ENCODE results near the gene TNNT2.

TNNT2 gene

DNA sequence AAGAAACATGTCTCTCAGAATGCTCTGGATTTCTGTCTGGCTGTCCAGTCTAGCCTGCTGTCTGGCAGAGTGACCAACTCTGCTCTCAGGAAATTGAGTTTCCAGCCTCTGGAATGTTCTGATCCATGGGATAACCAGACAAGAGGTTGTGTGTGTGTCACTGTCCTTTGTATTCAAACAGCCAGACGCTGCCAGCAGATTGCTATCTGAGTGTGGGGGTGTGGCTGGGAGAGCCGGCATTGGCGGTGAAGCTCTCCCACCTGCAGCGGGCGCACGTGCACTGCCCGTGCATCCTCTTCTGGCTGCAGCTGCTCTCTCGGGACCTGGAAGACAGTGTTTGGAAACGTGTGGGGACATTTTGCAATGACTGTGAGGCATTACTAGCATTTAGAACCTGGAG is 68.1 kb downstream of the TNNT2 start:
- H3K9ac ChIP-seq (ENCODE audit: low read length): no peak overlapping the region
- no peaks in the 10 kb centered on the region for H3K79me2 ChIP-seq (ENCODE audit: low read length)
- peaks cover 69% of the 10 kb centered on the region for H3K27me3 ChIP-seq (ENCODE audit: low read depth, low read length)
- H3K4me1 ChIP-seq (ENCODE audit: low read length): no peaks in the 10 kb centered on the region
- H3K27ac ChIP-seq (ENCODE audit: low read length): no peak overlapping the region
- no peaks in the 10 kb centered on the region for H4K20me1 ChIP-seq (ENCODE audit: insufficient read depth, low read length)
- H2AFZ ChIP-seq (ENCODE audit: low read depth, low read length): no peak overlapping the region
- H3K4me3 ChIP-seq (ENCODE audit: low read length): no peak overlapping the region
- H3K36me3 ChIP-seq (replicated peaks; ENCODE audit: low read depth, low read length): no peaks in the 10 kb centered on the region
- TF ChIP-seq EZH2phosphoT487 (IDR thresholded peaks at IDR 0.05; ENCODE audit: low read depth): no peak
- TF ChIP-seq, protein P1, sequence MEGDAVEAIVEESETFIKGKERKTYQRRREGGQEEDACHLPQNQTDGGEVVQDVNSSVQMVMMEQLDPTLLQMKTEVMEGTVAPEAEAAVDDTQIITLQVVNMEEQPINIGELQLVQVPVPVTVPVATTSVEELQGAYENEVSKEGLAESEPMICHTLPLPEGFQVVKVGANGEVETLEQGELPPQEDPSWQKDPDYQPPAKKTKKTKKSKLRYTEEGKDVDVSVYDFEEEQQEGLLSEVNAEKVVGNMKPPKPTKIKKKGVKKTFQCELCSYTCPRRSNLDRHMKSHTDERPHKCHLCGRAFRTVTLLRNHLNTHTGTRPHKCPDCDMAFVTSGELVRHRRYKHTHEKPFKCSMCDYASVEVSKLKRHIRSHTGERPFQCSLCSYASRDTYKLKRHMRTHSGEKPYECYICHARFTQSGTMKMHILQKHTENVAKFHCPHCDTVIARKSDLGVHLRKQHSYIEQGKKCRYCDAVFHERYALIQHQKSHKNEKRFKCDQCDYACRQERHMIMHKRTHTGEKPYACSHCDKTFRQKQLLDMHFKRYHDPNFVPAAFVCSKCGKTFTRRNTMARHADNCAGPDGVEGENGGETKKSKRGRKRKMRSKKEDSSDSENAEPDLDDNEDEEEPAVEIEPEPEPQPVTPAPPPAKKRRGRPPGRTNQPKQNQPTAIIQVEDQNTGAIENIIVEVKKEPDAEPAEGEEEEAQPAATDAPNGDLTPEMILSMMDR (IDR thresholded peaks at IDR 0.05; ENCODE audit: low read depth, low read length): peak; percentile 58
- H3K9me3 ChIP-seq (ENCODE audit: insufficient read depth, low read length): no peaks in the 10 kb centered on the region
- H3K4me2 ChIP-seq (ENCODE audit: low read length): no peak overlapping the region

Data from OCI-LY3 (cell line).